T-cell (primary cell): Measurements from ENCODE around the gene CELSR1. TPM values are rescaled to one million over a fixed set of nuclear protein-coding genes. Genes with fewer than 3 reads are reported as not detected.

Source experiments
- ATAC-seq, 4 experiments: fragments of 200-7000 bp in 3 of 4; fragments of 150-1000 bp in 1 of 4; cut with Tn5 transposase; replicated peaks in 1 of 4; 1 replicate in 3 of 4; 2 replicates in 1 of 4; pipeline ENCODE4 v1.10.0; 2021; ENCODE audit warnings: moderate library complexity in 3 of 4, mild to moderate bottlenecking in 2 of 4, moderate number of reproducible peaks in 1 of 4
- CTCF ChIA-PET, 2 donors: fragments of 300-600 bp; sonication (Branson Sonifier 250); formaldehyde crosslinking; loops; one replicate each; lab custom pipeline; 2022; ENCODE audit warnings: antibody characterized with exemption in 2 of 2; lab: Charles Lee
- POLR2A ChIA-PET, 2 donors: fragments of 300-600 bp; sonication (Branson Sonifier 250); formaldehyde crosslinking; loops; one replicate each; lab custom pipeline; 2022; ENCODE audit warnings: antibody characterized with exemption in 2 of 2; lab: Charles Lee
- DNase-seq, 35 experiments: peaks; one replicate each; pipeline versions ENCODE4 v3.0.0 to v3.0.0-alpha.2; 2013 to 2023
- H3K27ac ChIP-seq: one replicate; pipeline ENCODE4 v1.5.1; 2013; ENCODE audit warnings: low read length
- H3K27me3 ChIP-seq, 2 experiments: replicated peaks in 1 of 2; 1 replicate in 1 of 2; 2 replicates in 1 of 2; pipeline versions ENCODE4 v1.6.1 to v1.7.0; 2013; ENCODE audit warnings: low read length in 1 of 2, mixed read lengths in 1 of 2; ENCODE audit not compliant: control insufficient read depth in 2 of 2, insufficient read depth in 2 of 2; ENCODE audit errors: extremely low read depth in 1 of 2
- H3K36me3 ChIP-seq, 2 donors: 1 replicate in 1 of 2; 2 replicates in 1 of 2; pipeline versions ENCODE4 v1.6.1 to v1.7.0; 2013; ENCODE audit warnings: low read length in 1 of 2; ENCODE audit not compliant: control insufficient read depth in 2 of 2, insufficient read depth in 1 of 2; ENCODE audit errors: extremely low read depth in 1 of 2
- H3K4me1 ChIP-seq, 2 experiments: 1 replicate in 1 of 2; 2 replicates in 1 of 2; pipeline versions ENCODE4 v1.6.1 to v1.7.0; 2013; ENCODE audit warnings: low read length in 2 of 2, mixed read lengths in 1 of 2; ENCODE audit not compliant: insufficient read depth in 2 of 2, control insufficient read depth in 1 of 2; ENCODE audit errors: extremely low read depth in 1 of 2
- H3K4me3 ChIP-seq, 2 donors: 1 replicate in 1 of 2; 2 replicates in 1 of 2; pipeline versions ENCODE4 v1.5.1 to v1.7.0; 2013; ENCODE audit warnings: mild to moderate bottlenecking in 2 of 2, low read length in 1 of 2, moderate library complexity in 1 of 2; ENCODE audit not compliant: control insufficient read depth in 1 of 2; ENCODE audit errors: extremely low read depth in 1 of 2
- H3K9me3 ChIP-seq: 2 replicates; pipeline ENCODE4 v1.7.0; 2013
- H3K27ac Mint-ChIP-seq, 2 donors: one replicate each; pipeline ENCODE4 v1.8.0; 2020 to 2021; ENCODE audit warnings: mild to moderate bottlenecking in 2 of 2, mixed read lengths in 2 of 2
- H3K27me3 Mint-ChIP-seq, 2 donors: one replicate each; pipeline ENCODE4 v1.8.0; 2021 to 2022; ENCODE audit warnings: mixed read lengths in 2 of 2
- H3K36me3 Mint-ChIP-seq: one replicate; pipeline ENCODE4 v1.8.0; 2021; ENCODE audit warnings: mixed read lengths
- H3K4me1 Mint-ChIP-seq, 3 donors: one replicate each; pipeline ENCODE4 v1.8.0; 2020 to 2022; ENCODE audit warnings: mixed read lengths in 3 of 3, mild to moderate bottlenecking in 1 of 3
- H3K4me3 Mint-ChIP-seq, 3 donors: one replicate each; pipeline ENCODE4 v1.8.0; 2020 to 2022; ENCODE audit warnings: mild to moderate bottlenecking in 3 of 3, mixed read lengths in 3 of 3, moderate library complexity in 3 of 3
- H3K9me3 Mint-ChIP-seq, 3 donors: one replicate each; pipeline ENCODE4 v1.8.0; 2020 to 2022; ENCODE audit warnings: mixed read lengths in 3 of 3
- WGBS: methylation state at CpG from one replicate; pipeline ENCODE4 v1.1.5; 2013; ENCODE audit warnings: missing lambda C conversion rate; ENCODE audit not compliant: insufficient coverage; 5-methylcytosine and 5-hydroxymethylcytosine counted together
- total RNA-seq, 35 experiments: library from RNA in 6 of 35; stranded (reverse) in 6 of 35; fragments of 120-200 nt in 1 of 35; gene quantifications; one replicate each; pipeline versions ENCODE4 v1.2.1 to v1.2.4 and lab custom pipeline; 2013 to 2026

CELSR1 gene
- total RNA-seq, 5 donors from 2014 or later (not counting 1 experiment from before 2014, with no cell fraction given) = 1.1 to 2.7 (median 1.6) TPM

GRCh38 chr22:46418827-46419226, 118.6 kb downstream of the CELSR1 start:
- 76% methylated on average over 3 of the region's 11 CpGs for WGBS
- H3K4me1 Mint-ChIP-seq = peaks cover 0 to 2% (median 0%) of the 10 kb centered on the region in 3 donors
- no peak for DNase-seq
- no peaks in the 10 kb centered on the region for H3K9me3 Mint-ChIP-seq
- peaks cover 0 to 2% of the 10 kb centered on the region in 2 donors for H3K27me3 Mint-ChIP-seq
- no peak for ATAC-seq
- H3K4me1 ChIP-seq = peaks cover 0 to 15% of the 10 kb centered on the region in 2 experiments
- no peak overlapping the region for H3K4me3 ChIP-seq
- H3K27ac ChIP-seq = no peak overlapping the region
- ChIA-PET POLR2A (no interaction called here), CTCF (interaction anchor here in 1 of 2 donors (1.3 kb wide), 1 partner anchor 51 kb away, joined by 3 read pairs; no protein-coding TSS in a partner anchor)
- H3K36me3 Mint-ChIP-seq = no peaks in the 10 kb centered on the region
- no peak overlapping the region for H3K4me3 Mint-ChIP-seq
- H3K36me3 ChIP-seq = no peaks in the 10 kb centered on the region
- no peaks in the 10 kb centered on the region for H3K9me3 ChIP-seq
- peaks cover 0 to 8% of the 10 kb centered on the region in 2 experiments for H3K27me3 ChIP-seq
- H3K27ac Mint-ChIP-seq = no peak overlapping the region

GRCh38 chr22:46417769-46418168, 119.7 kb downstream of the CELSR1 start:
- Histone ChIP-seq H3K4me1 (peaks cover 0 to 14% of the 10 kb centered on the region in 2 experiments), H3K27me3 (peaks cover 0 to 6% of the 10 kb centered on the region in 2 experiments), H3K4me3 (no peak overlapping the region), H3K27ac (no peak overlapping the region), H3K36me3 (no peaks in the 10 kb centered on the region), H3K9me3 (no peaks in the 10 kb centered on the region)
- Mint-ChIP-seq H3K27me3 (peaks cover 3 to 4% of the 10 kb centered on the region in 2 donors), H3K27ac (no peak overlapping the region), H3K9me3 (no peaks in the 10 kb centered on the region), H3K4me3 (no peak overlapping the region), H3K4me1 (peaks cover 0 to 2% (median 0%) of the 10 kb centered on the region in 3 donors), H3K36me3 (no peaks in the 10 kb centered on the region)
- no peak for ATAC-seq
- DNase-seq = no peak
- POLR2A ChIA-PET = no interaction called here
- CTCF ChIA-PET = interaction anchor here in 1 of 2 donors (0.6 kb wide), 1 partner anchor 16 kb away, joined by 4 read pairs; no protein-coding TSS in a partner anchor
- 55% methylated on average over 4 of the region's 7 CpGs for WGBS

- ATAC-seq (no peak), DNase-seq (no peak)
- peaks cover 0 to 12% of the 10 kb centered on the region in 2 experiments for H3K27me3 ChIP-seq
- no peak overlapping the region for H3K27ac ChIP-seq
- no peak overlapping the region for H3K27ac Mint-ChIP-seq
- H3K4me3 ChIP-seq = no peak overlapping the region
- peaks cover 4 to 7% of the 10 kb centered on the region in 2 donors for H3K27me3 Mint-ChIP-seq
- ChIA-PET CTCF (no interaction called here), POLR2A (interaction anchor here in 1 of 2 donors (0.6 kb wide), 1 partner anchor 664 kb away, joined by 7 read pairs; no protein-coding TSS in a partner anchor)
- no peaks in the 10 kb centered on the region for H3K9me3 ChIP-seq
- H3K4me1 Mint-ChIP-seq = peaks cover 0 to 2% (median 0%) of the 10 kb centered on the region in 3 donors
- H3K9me3 Mint-ChIP-seq = no peaks in the 10 kb centered on the region
- no peaks in the 10 kb centered on the region for H3K36me3 ChIP-seq
- WGBS = 85% methylated on average over 19 of the region's 24 CpGs
- H3K4me3 Mint-ChIP-seq = no peak overlapping the region
- H3K36me3 Mint-ChIP-seq = no peaks in the 10 kb centered on the region
- peaks cover 0 to 13% of the 10 kb centered on the region in 2 experiments for H3K4me1 ChIP-seq
Measured at GRCh38 chr22:46416891-46417580, 120.4 kb downstream of the CELSR1 start.

- DNase-seq (no peak), ATAC-seq (no peak)
- H3K27me3 Mint-ChIP-seq = peaks cover 4 to 7% of the 10 kb centered on the region in 2 donors
- Histone ChIP-seq H3K4me1 (peaks cover 0 to 10% of the 10 kb centered on the region in 2 experiments), H3K27me3 (peaks cover 0 to 16% of the 10 kb centered on the region in 2 experiments), H3K4me3 (no peak overlapping the region), H3K9me3 (no peaks in the 10 kb centered on the region), H3K27ac (no peak overlapping the region), H3K36me3 (no peaks in the 10 kb centered on the region)
- no peaks in the 10 kb centered on the region for H3K36me3 Mint-ChIP-seq
- CTCF ChIA-PET = no interaction called here
- no peak overlapping the region for H3K27ac Mint-ChIP-seq
- H3K4me1 Mint-ChIP-seq = no peaks in the 10 kb centered on the region
- no peak overlapping the region for H3K4me3 Mint-ChIP-seq
- 86% methylated on average over 8 of the region's 14 CpGs for WGBS
- POLR2A ChIA-PET = no interaction called here
- no peaks in the 10 kb centered on the region for H3K9me3 Mint-ChIP-seq
Measured at GRCh38 chr22:46416520-46416871, 120.9 kb downstream of the CELSR1 start.

GRCh38 chr22:46415776-46416519, 121.5 kb downstream of the CELSR1 start:
- Histone ChIP-seq H3K36me3 (no peaks in the 10 kb centered on the region), H3K27ac (no peak overlapping the region), H3K4me1 (peaks cover 0 to 5% of the 10 kb centered on the region in 2 experiments), H3K4me3 (no peak overlapping the region), H3K9me3 (no peaks in the 10 kb centered on the region), H3K27me3 (peaks cover 0 to 20% of the 10 kb centered on the region in 2 experiments)
- Mint-ChIP-seq H3K4me3 (no peak overlapping the region), H3K4me1 (no peaks in the 10 kb centered on the region), H3K36me3 (no peaks in the 10 kb centered on the region), H3K9me3 (no peaks in the 10 kb centered on the region), H3K27me3 (peaks cover 4 to 7% of the 10 kb centered on the region in 2 donors), H3K27ac (no peak overlapping the region)
- no peak for ATAC-seq
- DNase-seq = no peak
- CTCF ChIA-PET = no interaction called here
- POLR2A ChIA-PET = no interaction called here
- WGBS = 94% methylated on average over 20 of the region's 30 CpGs

GRCh38 chr22:46414704-46415103, 122.7 kb downstream of the CELSR1 start:
- Mint-ChIP-seq H3K36me3 (no peaks in the 10 kb centered on the region), H3K27me3 (peaks cover 4 to 7% of the 10 kb centered on the region in 2 donors), H3K9me3 (no peaks in the 10 kb centered on the region), H3K4me3 (no peak overlapping the region), H3K4me1 (no peaks in the 10 kb centered on the region), H3K27ac (no peak overlapping the region)
- Histone ChIP-seq H3K27me3 (peaks cover 0 to 23% of the 10 kb centered on the region in 2 experiments), H3K9me3 (no peaks in the 10 kb centered on the region), H3K36me3 (no peaks in the 10 kb centered on the region), H3K27ac (no peak overlapping the region), H3K4me1 (no peaks in the 10 kb centered on the region), H3K4me3 (no peak overlapping the region)
- CTCF ChIA-PET = no interaction called here
- DNase-seq (no peak), ATAC-seq (no peak)
- POLR2A ChIA-PET = no interaction called here
- 74% methylated on average over 10 of the region's 19 CpGs for WGBS
